Ramos (cell line): ENCODE data around the gene PLPP4.

Experiments used
- in situ Hi-C: fragments of 300-500 bp; cut with MboI; formaldehyde crosslinking; loops from one replicate; pipeline ENCODE4 v1.14.3; 2022; ENCODE audit warnings: low sequenced_read_pairs; ENCODE audit not compliant: unreplicated experiment

Gene PLPP4

GRCh38 chr10:120455606-120456005, 1.4 kb upstream of the PLPP4 start:
- in situ Hi-C loops: no loop called here

DNA sequence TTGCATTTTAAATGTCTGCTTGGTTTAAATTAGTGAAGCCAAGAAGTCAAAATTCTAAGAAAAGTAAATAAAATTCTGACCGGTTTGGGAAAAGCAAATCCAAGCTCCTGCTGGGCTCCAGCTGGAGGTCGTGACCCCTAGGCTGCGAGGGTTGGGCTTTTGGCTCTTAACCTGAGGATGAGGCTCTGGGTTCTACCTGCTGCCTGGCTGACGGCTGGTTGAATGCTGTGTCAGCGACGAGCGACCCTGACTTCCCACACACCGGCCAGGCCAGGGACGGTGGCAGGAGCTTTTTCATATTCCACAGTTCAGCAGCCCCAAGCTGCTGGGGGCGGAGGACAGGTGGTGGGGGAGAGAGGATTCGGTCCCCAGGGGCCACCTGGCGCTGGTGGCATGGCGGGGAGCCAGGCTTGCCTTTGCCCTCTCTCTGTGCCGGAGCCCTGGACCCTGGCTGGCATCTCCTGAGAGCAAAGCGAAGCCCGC, 843 bp upstream of the PLPP4 start:
- in situ Hi-C loops: no loop called here

- in situ Hi-C loops: no loop called here
Observed at GRCh38 chr10:120457431-120458172, 575 bp downstream of the PLPP4 start.

GRCh38 chr10:120458432-120458831, 1.4 kb downstream of the PLPP4 start:
- in situ Hi-C loops: no loop called here

DNA sequence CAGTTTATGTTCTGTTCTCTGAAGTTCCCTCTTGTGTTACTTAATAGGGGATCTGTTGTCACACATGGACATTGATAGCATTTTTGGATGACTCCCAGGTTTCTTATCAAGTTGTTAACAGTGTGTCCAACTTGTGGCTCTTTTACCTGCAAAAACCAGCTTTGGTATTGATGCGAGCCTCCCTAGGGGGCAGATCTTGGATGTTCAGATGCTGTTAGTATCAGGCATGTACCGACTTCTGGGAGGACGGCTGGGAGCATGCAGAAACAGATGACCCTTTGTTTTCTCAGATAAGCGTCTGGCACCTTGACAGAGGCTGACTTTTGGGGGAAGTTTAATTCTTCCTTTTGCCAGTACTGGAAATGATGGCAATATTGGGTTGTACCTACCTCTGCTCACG, 2.2 kb downstream of the PLPP4 start:
- in situ Hi-C loops: no loop called here

DNA sequence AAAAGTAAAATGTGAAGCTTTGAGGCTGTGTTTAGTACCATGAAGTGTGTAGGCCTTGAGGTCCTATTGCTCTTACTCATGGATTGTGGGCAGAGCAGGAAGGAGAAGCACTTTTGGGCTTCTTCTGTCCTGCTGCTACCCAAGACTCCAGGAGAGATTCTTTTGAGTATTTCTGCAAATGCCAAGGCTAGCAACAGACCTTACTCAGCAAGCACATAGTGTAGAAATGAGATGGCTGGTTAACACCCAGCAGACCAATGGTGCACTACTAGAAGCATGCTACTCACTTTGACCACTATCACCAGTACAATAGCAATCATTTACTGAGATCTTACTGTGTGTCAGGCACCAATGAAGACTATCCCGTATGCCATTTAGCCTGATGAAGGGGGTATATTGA, 3.2 kb downstream of the PLPP4 start:
- in situ Hi-C loops: no loop called here

- in situ Hi-C loops: no loop called here
Observed at GRCh38 chr10:120460776-120461175, 3.7 kb downstream of the PLPP4 start.

- in situ Hi-C loops: no loop called here
Observed at GRCh38 chr10:120462018-120462682, 5.1 kb downstream of the PLPP4 start.

DNA sequence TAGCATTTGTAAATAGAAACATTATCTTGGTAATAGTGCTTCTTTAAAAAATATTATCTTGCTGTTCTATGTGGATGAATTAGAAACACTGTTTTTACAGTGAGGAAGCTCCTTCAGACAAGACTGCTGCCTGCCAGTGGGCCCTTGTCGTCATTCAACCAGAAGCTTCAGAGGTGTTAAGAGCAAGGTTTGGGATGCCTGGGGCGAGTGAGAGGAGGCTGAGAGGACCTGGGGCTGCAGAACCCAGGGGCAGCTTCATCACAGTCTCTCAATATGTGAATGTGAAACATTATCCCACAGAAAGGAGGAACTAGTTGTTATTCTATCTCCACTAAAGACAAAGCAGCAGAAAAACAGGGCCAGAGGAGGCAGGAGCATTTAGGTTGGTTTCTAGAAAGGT, 8.1 kb downstream of the PLPP4 start:
- in situ Hi-C loops: no loop called here

DNA sequence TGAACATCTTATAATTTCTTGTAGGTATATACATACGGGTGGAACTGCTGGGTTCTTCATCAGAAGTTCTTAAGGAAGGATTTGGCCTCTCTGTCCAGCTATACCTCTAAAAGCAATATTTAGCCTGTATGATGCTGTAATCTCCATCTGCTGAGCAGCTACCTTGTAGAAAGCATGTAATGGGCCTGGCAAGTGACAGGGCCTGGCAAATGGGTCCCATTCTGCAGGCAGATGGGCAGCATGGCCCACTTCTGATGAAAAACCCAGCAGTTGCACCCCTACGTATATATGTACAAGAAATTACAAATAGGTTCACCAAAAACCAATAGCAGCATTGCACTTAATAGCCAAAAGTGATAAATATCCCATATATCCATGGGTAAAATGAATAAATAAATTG, 9.0 kb downstream of the PLPP4 start:
- in situ Hi-C loops: no loop called here

DNA sequence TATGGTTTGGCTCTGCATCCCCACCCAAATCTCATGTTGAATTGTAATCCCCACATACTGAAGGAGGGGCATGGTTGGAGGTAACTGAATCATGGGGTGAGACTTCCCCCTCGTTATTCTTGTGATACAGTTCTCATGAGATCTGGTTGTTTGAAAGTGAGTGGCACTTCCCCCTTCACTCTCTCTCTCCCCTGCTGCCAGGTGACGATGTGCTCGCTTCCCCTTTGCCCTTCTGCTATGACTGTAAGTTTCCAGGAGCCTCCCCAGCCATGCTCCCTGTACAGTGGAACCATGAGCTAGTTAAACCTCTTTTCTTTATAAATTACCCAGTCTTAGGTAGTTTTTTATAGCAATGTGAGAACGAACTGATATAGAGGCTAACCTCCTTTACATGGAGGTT, 16.6 kb downstream of the PLPP4 start:
- in situ Hi-C loops: no loop called here

DNA sequence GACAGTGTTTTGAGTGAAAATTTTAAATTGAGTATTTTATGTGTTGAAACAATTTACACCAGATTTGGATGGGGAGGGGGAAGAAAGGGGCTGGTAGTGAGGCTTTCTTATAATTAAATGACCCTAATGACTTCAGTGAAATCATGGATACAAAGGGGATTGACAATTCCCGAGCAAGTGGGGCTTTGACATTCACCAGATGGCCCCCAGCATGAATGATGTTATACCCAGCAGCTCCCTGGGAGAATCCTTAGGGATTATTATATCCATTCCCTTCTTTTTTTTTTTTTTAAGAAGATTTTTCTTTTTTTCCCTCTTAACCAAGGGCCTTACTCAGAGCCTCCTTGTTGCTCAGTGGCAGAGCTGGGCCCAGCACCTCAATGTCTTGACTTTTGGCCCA, 17.9 kb downstream of the PLPP4 start:
- in situ Hi-C loops: no loop called here

DNA sequence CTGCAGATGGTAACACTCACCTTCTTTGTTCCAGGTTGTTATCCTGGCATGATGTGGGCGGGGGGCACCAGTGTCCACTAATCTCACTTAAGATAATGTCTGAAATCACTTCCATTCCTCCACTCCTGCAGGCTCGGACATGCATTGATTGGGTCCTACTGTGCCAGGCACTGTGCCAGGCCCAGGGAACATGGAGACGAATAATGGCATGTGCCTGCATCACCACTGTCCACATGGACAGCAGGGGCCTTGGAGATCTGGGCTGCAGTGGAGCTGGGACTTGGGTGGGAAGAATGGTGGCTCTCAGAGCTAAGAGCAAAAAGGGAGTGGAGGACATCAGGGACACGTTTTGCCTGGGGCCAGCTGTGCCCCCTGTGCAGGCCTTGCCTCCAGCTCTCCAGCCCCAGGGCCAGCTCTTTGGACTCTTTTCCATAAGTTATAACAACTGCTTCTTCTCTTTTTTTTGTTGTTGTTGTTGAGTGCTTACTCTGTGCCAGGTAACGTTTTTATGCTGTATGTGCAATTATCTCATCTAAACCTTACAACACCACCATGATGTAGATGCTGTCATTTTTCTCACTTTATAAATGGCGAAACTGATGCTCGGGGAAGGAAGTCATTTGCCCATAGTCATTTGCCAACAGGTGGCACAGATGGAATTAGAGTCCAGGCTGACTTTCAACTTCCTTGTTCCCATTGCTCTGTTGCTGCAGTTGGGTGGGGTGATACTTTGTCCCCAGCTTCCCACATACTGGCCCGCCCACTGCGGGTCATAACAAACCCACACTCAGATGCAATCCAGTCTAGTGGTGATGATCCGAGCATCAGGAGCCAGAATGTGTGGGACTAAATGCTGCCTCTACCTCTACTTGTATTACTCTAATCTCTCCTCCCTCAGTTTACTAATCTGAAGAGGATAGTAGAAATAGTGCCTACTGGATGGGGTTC, 19.1 kb downstream of the PLPP4 start:
- in situ Hi-C loops: no loop called here

GRCh38 chr10:120477021-120477742, 20.2 kb downstream of the PLPP4 start:
- in situ Hi-C loops: no loop called here

GRCh38 chr10:120477743-120478141, 20.7 kb downstream of the PLPP4 start:
- in situ Hi-C loops: no loop called here

DNA sequence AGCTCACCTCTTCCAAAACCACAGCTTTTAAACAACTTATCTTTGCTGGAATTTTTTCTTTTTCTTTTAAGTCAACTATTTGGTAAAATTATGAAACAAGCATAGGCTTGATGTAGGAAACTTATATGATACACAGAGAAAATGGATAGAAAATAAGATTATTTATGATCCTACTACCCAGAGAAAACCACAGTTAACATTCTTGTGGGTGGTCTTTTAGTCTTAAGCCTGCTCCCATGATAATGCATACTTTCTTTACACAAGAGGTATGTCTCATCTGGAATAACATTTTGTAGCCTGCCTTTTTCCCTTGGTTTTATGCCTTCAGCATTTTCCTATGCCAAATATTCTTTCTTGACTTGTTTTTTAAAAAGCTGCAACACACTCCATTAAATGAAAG, 21.4 kb downstream of the PLPP4 start:
- in situ Hi-C loops: no loop called here

DNA sequence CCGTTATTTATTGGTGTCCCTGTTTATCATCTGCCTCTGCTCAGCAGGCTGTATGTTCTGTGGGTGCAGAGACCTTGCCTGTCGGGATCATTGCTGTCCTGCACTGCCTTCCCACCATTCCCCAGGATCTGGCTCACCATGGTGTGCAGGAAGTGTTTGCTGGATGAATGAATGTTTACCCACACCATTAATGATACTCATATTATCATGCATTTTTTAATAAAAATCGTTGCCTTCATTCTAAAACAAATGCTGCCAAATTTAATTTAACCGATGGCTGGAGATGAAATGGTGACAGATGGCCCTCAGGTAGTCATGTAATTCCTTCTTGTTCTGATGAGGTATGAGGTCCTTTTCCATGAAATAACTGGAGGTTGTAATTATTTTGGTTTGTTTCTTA, 22.5 kb downstream of the PLPP4 start:
- in situ Hi-C loops: no loop called here

GRCh38 chr10:120480065-120480600, 23.1 kb downstream of the PLPP4 start:
- in situ Hi-C loops: no loop called here

DNA sequence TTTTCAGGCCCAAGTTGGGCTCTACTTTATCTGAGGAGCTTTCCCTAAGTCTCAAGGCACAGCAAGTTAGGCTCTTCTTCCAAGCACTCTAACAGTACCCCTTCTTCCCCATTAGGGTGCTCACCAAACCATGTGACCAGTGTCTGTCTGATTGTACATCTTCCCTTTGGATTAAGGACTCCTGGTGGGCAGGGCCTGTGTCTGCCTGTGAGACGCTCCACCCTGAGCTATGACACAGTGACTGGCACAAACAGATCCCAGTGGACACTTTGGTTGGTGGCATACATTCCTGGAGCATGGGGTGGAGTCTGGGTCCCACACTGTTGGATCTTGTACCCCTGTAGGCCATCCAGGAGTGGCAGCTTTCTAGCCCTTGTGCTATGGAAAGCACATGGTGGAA, 23.8 kb downstream of the PLPP4 start:
- in situ Hi-C loops: no loop called here

GRCh38 chr10:120483006-120483405, 26.0 kb downstream of the PLPP4 start:
- in situ Hi-C loops: no loop called here
